HCT116 (cell line): ENCODE data around the gene TBRG4. TPM values are rescaled to one million over a fixed set of nuclear protein-coding genes. Genes with fewer than 3 reads are reported as not detected.

Source experiments
- CEBPB ChIP-seq: IDR thresholded peaks from 2 replicates; pipeline ENCODE4 v1.6.1; 2012; ENCODE audit warnings: low read depth
- EZH2 ChIP-seq: fragments of 200-600 bp; sonication (generic); IDR thresholded peaks from 2 replicates; pipeline ENCODE4 v1.6.1; 2017; ENCODE audit warnings: antibody characterized with exemption, mixed run types
- FOSL1 ChIP-seq: IDR thresholded peaks from 2 replicates; pipeline ENCODE4 v1.6.1; 2012; ENCODE audit warnings: low read depth
- POLR2A ChIP-seq: IDR thresholded peaks from 2 replicates; pipeline ENCODE4 v1.7.0; 2011; ENCODE audit warnings: borderline replicate concordance; ENCODE audit not compliant: insufficient read depth, insufficient read length; ENCODE audit errors: extremely low read depth
- RAD21 ChIP-seq: IDR thresholded peaks from 2 replicates; pipeline ENCODE4 v1.6.1; 2012; ENCODE audit warnings: low read depth, mild to moderate bottlenecking
- SP1 ChIP-seq: IDR thresholded peaks from 2 replicates; pipeline ENCODE4 v1.6.1; 2012; ENCODE audit warnings: low read depth
- TCF7L2 ChIP-seq: IDR thresholded peaks from 2 replicates; pipeline ENCODE4 v1.7.0; 2011; ENCODE audit warnings: borderline replicate concordance, inconsistent platforms; ENCODE audit not compliant: insufficient read depth, insufficient read length; ENCODE audit errors: extremely low read depth
- YY1 ChIP-seq: IDR thresholded peaks from 2 replicates; pipeline ENCODE4 v1.6.1; 2011; ENCODE audit warnings: low read length, low read depth, moderate library complexity, mild to moderate bottlenecking; ENCODE audit not compliant: insufficient replicate concordance; ENCODE audit errors: extremely low read depth
- ZNF274 ChIP-seq: fragments of 200-500 bp; sonication (Bioruptor generic); IDR thresholded peaks from 2 replicates; pipeline ENCODE4 v1.6.1; 2014; ENCODE audit warnings: mild to moderate bottlenecking, low read depth, low read length, inconsistent platforms
- total RNA-seq: library from RNA; stranded (reverse); gene quantifications from one replicate; pipeline ENCODE4 v1.2.1, GENCODE V29; 2021; ENCODE audit not compliant: unreplicated experiment
- TF ChIP-seq, protein P1 (sequence below), 3 experiments: fragments of 200-600 bp in 1 of 3; sonication (generic) in 1 of 3; IDR thresholded peaks in 2 of 3; conservative IDR thresholded peaks in 1 of 3; 2 replicates each; pipeline ENCODE4 v1.5.1; 2012 to 2017; ENCODE audit warnings: low read depth in 2 of 3, low read length in 2 of 3, antibody characterized with exemption in 1 of 3, borderline replicate concordance in 1 of 3, control low read depth in 1 of 3, mild to moderate bottlenecking in 1 of 3, mixed read lengths in 1 of 3, mixed run types in 1 of 3, moderate library complexity in 1 of 3; ENCODE audit not compliant: insufficient read depth in 1 of 3
- TF ChIP-seq, protein P2 (sequence below): IDR thresholded peaks from 2 replicates; pipeline ENCODE4 v1.6.1; 2012

TBRG4 gene
- total RNA-seq, 1 experiment from 2014 or later: 136 TPM

DNA sequence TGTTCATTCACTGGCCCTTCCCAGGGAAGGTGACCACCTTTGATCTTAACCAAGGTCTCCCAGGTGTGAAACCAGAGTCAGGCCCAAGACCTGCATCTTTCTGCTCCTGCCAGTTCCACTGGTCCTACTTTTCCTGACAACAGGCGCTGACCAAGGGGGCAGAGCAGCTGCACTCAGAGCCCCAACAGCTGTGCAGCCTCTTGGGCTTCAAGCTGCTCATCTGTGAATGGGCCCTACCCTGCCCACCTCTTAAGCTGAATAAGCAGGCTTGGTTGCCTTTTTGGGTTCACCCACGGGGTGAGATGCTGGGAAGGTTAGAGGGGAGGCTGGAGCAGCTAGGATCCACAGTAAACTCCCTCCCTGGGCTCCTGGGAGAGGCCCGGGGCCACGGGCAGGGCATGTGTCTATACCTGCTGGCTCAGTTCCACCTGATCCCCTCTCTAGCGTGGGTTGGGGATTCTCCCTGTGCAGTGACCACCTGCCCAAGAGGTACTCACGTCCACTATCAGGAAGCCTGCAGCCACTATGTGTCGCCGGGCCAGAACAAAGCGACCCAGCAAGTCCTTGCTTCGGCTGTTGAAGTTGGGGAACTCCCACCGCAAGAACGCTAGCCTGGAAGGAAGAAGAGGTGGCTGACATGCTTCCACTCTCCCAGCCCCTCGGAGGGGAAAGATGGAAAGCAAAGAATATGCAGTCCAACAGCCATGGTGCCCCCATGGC is 10.6 kb downstream of the TBRG4 start (continued):
- TF ChIP-seq, protein P1, sequence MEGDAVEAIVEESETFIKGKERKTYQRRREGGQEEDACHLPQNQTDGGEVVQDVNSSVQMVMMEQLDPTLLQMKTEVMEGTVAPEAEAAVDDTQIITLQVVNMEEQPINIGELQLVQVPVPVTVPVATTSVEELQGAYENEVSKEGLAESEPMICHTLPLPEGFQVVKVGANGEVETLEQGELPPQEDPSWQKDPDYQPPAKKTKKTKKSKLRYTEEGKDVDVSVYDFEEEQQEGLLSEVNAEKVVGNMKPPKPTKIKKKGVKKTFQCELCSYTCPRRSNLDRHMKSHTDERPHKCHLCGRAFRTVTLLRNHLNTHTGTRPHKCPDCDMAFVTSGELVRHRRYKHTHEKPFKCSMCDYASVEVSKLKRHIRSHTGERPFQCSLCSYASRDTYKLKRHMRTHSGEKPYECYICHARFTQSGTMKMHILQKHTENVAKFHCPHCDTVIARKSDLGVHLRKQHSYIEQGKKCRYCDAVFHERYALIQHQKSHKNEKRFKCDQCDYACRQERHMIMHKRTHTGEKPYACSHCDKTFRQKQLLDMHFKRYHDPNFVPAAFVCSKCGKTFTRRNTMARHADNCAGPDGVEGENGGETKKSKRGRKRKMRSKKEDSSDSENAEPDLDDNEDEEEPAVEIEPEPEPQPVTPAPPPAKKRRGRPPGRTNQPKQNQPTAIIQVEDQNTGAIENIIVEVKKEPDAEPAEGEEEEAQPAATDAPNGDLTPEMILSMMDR (IDR thresholded peaks at IDR 0.05 in 2 of 3, conservative IDR thresholded peaks at IDR 0.05 in 1 of 3; ENCODE audit: borderline replicate concordance in 1 of 3, insufficient read depth in 1 of 3, low read depth in 2 of 3, low read length in 2 of 3): no peak
- TF ChIP-seq ZNF274 (no peak), POLR2A (no peak), SP1 (no peak), CEBPB (no peak), YY1 (no peak), RAD21 (no peak), TCF7L2 (no peak), EZH2 (no peak), FOSL1 (no peak)
- TF ChIP-seq, protein P2, sequence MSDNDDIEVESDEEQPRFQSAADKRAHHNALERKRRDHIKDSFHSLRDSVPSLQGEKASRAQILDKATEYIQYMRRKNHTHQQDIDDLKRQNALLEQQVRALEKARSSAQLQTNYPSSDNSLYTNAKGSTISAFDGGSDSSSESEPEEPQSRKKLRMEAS: no peak
